HCT116 (cell line): ENCODE measurements around the gene ZNF628. TPM values are rescaled to one million over a fixed set of nuclear protein-coding genes. Genes with fewer than 3 reads are reported as not detected.

Source experiments
- ATAC-seq: fragments of 200-7000 bp; cut with Tn5 transposase; 2 replicates; pipeline ENCODE4 v1.9.1; 2020; ENCODE audit warnings: mild to moderate bottlenecking, moderate library complexity
- BruUV-seq: library from RNA; stranded (reverse); fragments of 400-500 nt; replicated peaks from 2 replicates; lab custom pipeline; 2021; lab: Mats Ljungman, UMichigan
- CTCF ChIA-PET: fragments of 300-600 bp; sonication (Branson Sonifier 250); formaldehyde crosslinking; loops from one replicate; lab custom pipeline; 2021; ENCODE audit warnings: antibody characterized with exemption; lab: Charles Lee
- POLR2A ChIA-PET: fragments of 300-600, 350-600 bp; sonication (Branson Sonifier 250); formaldehyde crosslinking; loops from one replicate; lab custom pipeline; 2021; ENCODE audit warnings: antibody characterized with exemption; lab: Charles Lee
- RAD21 ChIA-PET, 2 experiments: fragments of 300-600 bp; sonication (Branson Sonifier 250); formaldehyde crosslinking; loops; one replicate each; lab custom pipeline; 2023; ENCODE audit warnings: low total read pairs in 2 of 2; ENCODE audit not compliant: uncharacterized antibody in 2 of 2, unreplicated experiment in 2 of 2, low non-redundant PET in 1 of 2; lab: Charles Lee
- DNase-seq: peaks from one replicate; pipeline ENCODE4 v3.0.0-alpha.2; 2010; ENCODE audit warnings: low read depth, low spot score
- H2AFZ ChIP-seq: fragments of 200-600 bp; shearing (Covaris generic), sonication (generic); 2 replicates; pipeline ENCODE4 v1.6.1; 2017; ENCODE audit warnings: low read depth, mixed run types, mixed read lengths, antibody characterized with exemption, low read length; ENCODE audit not compliant: poor library complexity, severe bottlenecking
- H3K27ac ChIP-seq: 2 replicates; pipeline ENCODE4 v1.5.1; 2012; ENCODE audit warnings: low read depth, low read length
- H3K27me3 ChIP-seq: fragments of 200-600 bp; sonication (generic); 2 replicates; pipeline ENCODE4 v1.6.1; 2016; ENCODE audit warnings: mixed run types, low read length, mixed read lengths; ENCODE audit not compliant: insufficient read depth
- H3K36me3 ChIP-seq, 2 experiments: fragments of 200-500 bp in 1 of 2; fragments of 200-600 bp in 1 of 2; sonication (Bioruptor generic) in 1 of 2; sonication (generic) in 1 of 2; 2 replicates each; pipeline versions ENCODE4 v1.5.1 to v1.6.1; 2014 to 2016; ENCODE audit warnings: low read length in 2 of 2, inconsistent platforms in 1 of 2, mixed read lengths in 1 of 2, mixed run types in 1 of 2; ENCODE audit not compliant: insufficient read depth in 2 of 2, control insufficient read depth in 1 of 2
- H3K4me1 ChIP-seq, 2 experiments: fragments of 200-600 bp in 1 of 2; sonication (generic) in 1 of 2; 2 replicates each; pipeline versions ENCODE4 v1.5.1 to v1.6.1; 2012 to 2017; ENCODE audit warnings: low read length in 2 of 2, inconsistent platforms in 1 of 2, mild to moderate bottlenecking in 1 of 2, mixed read lengths in 1 of 2, mixed run types in 1 of 2, moderate library complexity in 1 of 2; ENCODE audit not compliant: insufficient read depth in 2 of 2, control insufficient read depth in 1 of 2
- H3K4me2 ChIP-seq: fragments of 200-600 bp; sonication (generic); 2 replicates; pipeline ENCODE4 v1.6.1; 2017; ENCODE audit warnings: mixed run types, low read length, mixed read lengths
- H3K4me3 ChIP-seq, 2 experiments: fragments of 200-600 bp in 1 of 2; sonication (generic) in 1 of 2; replicated peaks in 1 of 2; 2 replicates each; pipeline ENCODE4 v1.5.1; 2011 to 2016; ENCODE audit warnings: low read length in 2 of 2, control low read depth in 1 of 2, low read depth in 1 of 2, mild to moderate bottlenecking in 1 of 2, mixed read lengths in 1 of 2, mixed run types in 1 of 2
- H3K79me2 ChIP-seq: fragments of 200-600 bp; sonication (generic); 2 replicates; pipeline ENCODE4 v1.6.1; 2017; ENCODE audit warnings: mild to moderate bottlenecking, mixed run types, low read length, moderate library complexity, mixed read lengths; ENCODE audit not compliant: insufficient read depth
- H3K9ac ChIP-seq: fragments of 200-600 bp; sonication (generic); 2 replicates; pipeline ENCODE4 v1.6.1; 2016; ENCODE audit warnings: low read length, mixed read lengths
- H3K9me2 ChIP-seq: fragments of 200-600 bp; sonication (generic), shearing (Covaris generic); 2 replicates; pipeline ENCODE4 v1.6.1; 2017; ENCODE audit warnings: mixed run types, mild to moderate bottlenecking, moderate library complexity; ENCODE audit not compliant: insufficient read depth
- H3K9me3 ChIP-seq, 2 experiments: fragments of 200-500 bp in 1 of 2; fragments of 200-600 bp in 1 of 2; sonication (Bioruptor generic) in 1 of 2; sonication (generic) in 1 of 2; 2 replicates each; pipeline ENCODE4 v1.6.1; 2014 to 2017; ENCODE audit warnings: low read length in 2 of 2, mixed read lengths in 2 of 2, inconsistent platforms in 1 of 2, low read depth in 1 of 2, mild to moderate bottlenecking in 1 of 2, mixed run types in 1 of 2, moderate library complexity in 1 of 2; ENCODE audit not compliant: control insufficient read depth in 1 of 2, insufficient read depth in 1 of 2
- H4K20me1 ChIP-seq: fragments of 200-600 bp; sonication (generic), shearing (Covaris generic); 2 replicates; pipeline ENCODE4 v1.6.1; 2017; ENCODE audit warnings: mixed run types, mild to moderate bottlenecking, moderate library complexity; ENCODE audit not compliant: insufficient read depth
- ATF3 ChIP-seq: IDR thresholded peaks from 2 replicates; pipeline ENCODE4 v1.6.1; 2012
- EZH2 ChIP-seq: fragments of 200-600 bp; sonication (generic); IDR thresholded peaks from 2 replicates; pipeline ENCODE4 v1.6.1; 2017; ENCODE audit warnings: antibody characterized with exemption, mixed run types
- MAX ChIP-seq: IDR thresholded peaks from 2 replicates; pipeline ENCODE4 v1.6.1; 2012
- POLR2A ChIP-seq: IDR thresholded peaks from 2 replicates; pipeline ENCODE4 v1.7.0; 2011; ENCODE audit warnings: borderline replicate concordance; ENCODE audit not compliant: insufficient read depth, insufficient read length; ENCODE audit errors: extremely low read depth
- POLR2AphosphoS5 ChIP-seq: IDR thresholded peaks from 2 replicates; pipeline ENCODE4 v1.6.1; 2011; ENCODE audit warnings: mild to moderate bottlenecking, low read depth, low read length, moderate library complexity
- RAD21 ChIP-seq: IDR thresholded peaks from 2 replicates; pipeline ENCODE4 v1.6.1; 2012; ENCODE audit warnings: low read depth, mild to moderate bottlenecking
- SP1 ChIP-seq: IDR thresholded peaks from 2 replicates; pipeline ENCODE4 v1.6.1; 2012; ENCODE audit warnings: low read depth
- SRF ChIP-seq: IDR thresholded peaks from 2 replicates; pipeline ENCODE4 v1.6.1; 2012; ENCODE audit warnings: low read depth
- YY1 ChIP-seq: IDR thresholded peaks from 2 replicates; pipeline ENCODE4 v1.6.1; 2011; ENCODE audit warnings: low read length, low read depth, moderate library complexity, mild to moderate bottlenecking; ENCODE audit not compliant: insufficient replicate concordance; ENCODE audit errors: extremely low read depth
- ZBTB33 ChIP-seq: IDR thresholded peaks from 2 replicates; pipeline ENCODE4 v1.6.1; 2011; ENCODE audit warnings: mild to moderate bottlenecking, low read length, moderate library complexity; ENCODE audit not compliant: insufficient replicate concordance; ENCODE audit errors: extremely low read depth
- intact Hi-C: fragments of 100-400 bp; cut with micrococcal nuclease; formaldehyde crosslinking; loops from 2 replicates; pipeline ENCODE4 v1.10.0; 2022
- total RNA-seq: library from RNA; stranded (reverse); gene quantifications from one replicate; pipeline ENCODE4 v1.2.1, GENCODE V29; 2021; ENCODE audit not compliant: unreplicated experiment
- TF ChIP-seq, protein P1 (sequence below): IDR thresholded peaks from 2 replicates; pipeline ENCODE4 v1.6.1; 2012; ENCODE audit warnings: low read depth

ZNF628 gene
- total RNA-seq, 1 experiment from 2014 or later, result 14.9 TPM

GRCh38 chr19:55441319-55441691 is 35.1 kb upstream of the ZNF628 start (continued):
- TF ChIP-seq ZBTB33 (no peak), SRF (no peak), SP1 (no peak), POLR2A (no peak), EZH2 (no peak), YY1 (no peak)
- TF ChIP-seq, all 23 proteins: peak for 0

- H4K20me1 ChIP-seq, result no peaks in the 10 kb centered on the region
- DNase-seq, result no peak
- peaks cover 0 to 10% of the 10 kb centered on the region in 2 experiments; a peak in 2 of 4 replicates for H3K4me1 ChIP-seq
- RAD21 ChIA-PET, result no interaction called here
- H3K27ac ChIP-seq, result no peak overlapping the region
- TF ChIP-seq, protein P1, sequence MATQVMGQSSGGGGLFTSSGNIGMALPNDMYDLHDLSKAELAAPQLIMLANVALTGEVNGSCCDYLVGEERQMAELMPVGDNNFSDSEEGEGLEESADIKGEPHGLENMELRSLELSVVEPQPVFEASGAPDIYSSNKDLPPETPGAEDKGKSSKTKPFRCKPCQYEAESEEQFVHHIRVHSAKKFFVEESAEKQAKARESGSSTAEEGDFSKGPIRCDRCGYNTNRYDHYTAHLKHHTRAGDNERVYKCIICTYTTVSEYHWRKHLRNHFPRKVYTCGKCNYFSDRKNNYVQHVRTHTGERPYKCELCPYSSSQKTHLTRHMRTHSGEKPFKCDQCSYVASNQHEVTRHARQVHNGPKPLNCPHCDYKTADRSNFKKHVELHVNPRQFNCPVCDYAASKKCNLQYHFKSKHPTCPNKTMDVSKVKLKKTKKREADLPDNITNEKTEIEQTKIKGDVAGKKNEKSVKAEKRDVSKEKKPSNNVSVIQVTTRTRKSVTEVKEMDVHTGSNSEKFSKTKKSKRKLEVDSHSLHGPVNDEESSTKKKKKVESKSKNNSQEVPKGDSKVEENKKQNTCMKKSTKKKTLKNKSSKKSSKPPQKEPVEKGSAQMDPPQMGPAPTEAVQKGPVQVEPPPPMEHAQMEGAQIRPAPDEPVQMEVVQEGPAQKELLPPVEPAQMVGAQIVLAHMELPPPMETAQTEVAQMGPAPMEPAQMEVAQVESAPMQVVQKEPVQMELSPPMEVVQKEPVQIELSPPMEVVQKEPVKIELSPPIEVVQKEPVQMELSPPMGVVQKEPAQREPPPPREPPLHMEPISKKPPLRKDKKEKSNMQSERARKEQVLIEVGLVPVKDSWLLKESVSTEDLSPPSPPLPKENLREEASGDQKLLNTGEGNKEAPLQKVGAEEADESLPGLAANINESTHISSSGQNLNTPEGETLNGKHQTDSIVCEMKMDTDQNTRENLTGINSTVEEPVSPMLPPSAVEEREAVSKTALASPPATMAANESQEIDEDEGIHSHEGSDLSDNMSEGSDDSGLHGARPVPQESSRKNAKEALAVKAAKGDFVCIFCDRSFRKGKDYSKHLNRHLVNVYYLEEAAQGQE, result no peak
- no peak for TF ChIP-seq POLR2AphosphoS5
- TF ChIP-seq ATF3, result no peak
- TF ChIP-seq MAX, result peak; percentile 58; the same call in 1 of the 2 replicates
- TF ChIP-seq RAD21, result no peak
- TF ChIP-seq, all 23 proteins: peak for 1
- no peak overlapping the region for H3K4me3 ChIP-seq
- intact Hi-C loops, result loop anchor here (10.0 kb wide), 1 partner anchor 227 kb away; no protein-coding TSS in a partner anchor
- no peaks in the 10 kb centered on the region for H3K9me3 ChIP-seq
- peak overlapping the region; percentile 40 for H3K4me2 ChIP-seq
- H3K9ac ChIP-seq, result no peak overlapping the region
- ATAC-seq, result peak; percentile 72
- ChIA-PET POLR2A (no interaction called here), CTCF (no interaction called here)
- BruUV-seq, result no TSS peak
- no peaks in the 10 kb centered on the region for H3K79me2 ChIP-seq
- H2AFZ ChIP-seq, result no peak overlapping the region
- no peaks in the 10 kb centered on the region for H3K9me2 ChIP-seq
- peaks cover 19% of the 10 kb centered on the region; the same call in 1 of the 2 replicates for H3K27me3 ChIP-seq
- no peaks in the 10 kb centered on the region for H3K36me3 ChIP-seq
Observed at GRCh38 chr19:55441692-55442321, 34.6 kb upstream of the ZNF628 start.
